ENCODE results near the gene UBAC1.
A peak's percentile ranks its signal among the peaks of the same experiment; 100 is the strongest.
"Not testable (repeated sequence)": the region's sequence is repeated elsewhere in the genome, so short reads cannot be mapped to it uniquely, and the experiment has no call there.

The UBAC1 gene

DNA sequence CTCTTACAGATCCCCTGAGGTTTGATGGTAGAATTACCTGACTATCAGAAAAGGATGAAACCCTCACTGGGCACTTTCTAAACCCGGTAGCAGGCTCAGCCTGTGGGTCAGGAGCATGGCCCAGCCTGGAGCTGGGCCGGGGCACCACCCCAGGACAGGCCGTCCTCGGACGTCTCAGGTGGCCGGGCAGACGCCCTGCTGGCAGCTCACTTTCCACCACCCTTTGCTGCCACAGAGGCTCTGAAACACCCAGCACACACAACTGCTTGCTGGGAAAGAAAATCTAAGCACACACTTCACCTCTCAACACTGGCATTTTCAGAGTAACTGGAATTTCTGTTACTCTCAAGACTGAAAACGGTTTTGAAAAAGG lies 4.4 kb downstream of the UBAC1 start:
- no peak for DNase-seq

DNA sequence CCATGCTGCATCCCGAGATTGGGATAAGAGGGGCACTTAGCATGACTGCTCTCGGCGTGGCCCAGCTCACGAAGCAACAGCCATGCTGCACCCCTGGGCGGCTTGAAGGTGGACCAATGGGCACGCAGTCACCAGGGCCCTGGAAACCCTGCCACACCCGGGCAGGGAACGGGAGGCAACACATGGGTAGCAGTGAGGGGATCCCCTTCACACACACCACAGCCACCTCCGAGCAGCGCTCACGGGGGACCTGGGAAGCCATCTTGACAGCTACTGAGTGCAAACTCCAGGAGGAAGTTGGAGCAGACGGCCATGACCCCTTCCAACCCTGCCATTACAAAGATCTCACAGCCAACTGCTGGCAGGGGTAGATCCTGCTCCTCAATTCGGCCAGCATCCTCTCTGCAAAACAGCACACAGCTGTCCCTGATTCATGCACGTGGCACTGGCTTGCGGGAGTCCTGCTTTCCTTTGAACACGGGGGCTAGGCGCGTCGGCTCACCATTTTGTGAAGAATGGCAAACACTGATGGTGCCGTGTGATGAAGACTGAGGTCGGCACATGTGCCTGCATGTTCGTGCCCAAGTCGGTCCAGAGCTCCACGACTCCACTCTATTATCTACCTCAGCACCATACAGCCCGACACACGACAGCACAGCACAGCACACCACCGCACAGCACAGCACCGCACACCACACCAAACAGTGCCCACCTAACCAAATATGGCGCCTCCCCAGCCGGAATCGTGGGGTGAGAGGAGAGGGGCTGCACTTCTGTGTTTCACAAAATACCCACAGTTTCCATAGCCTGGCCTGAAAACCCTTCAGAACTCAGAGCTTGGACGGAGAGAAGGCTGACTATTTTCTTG lies 5.0 kb downstream of the UBAC1 start:
- DNase-seq, result no peak

DNA sequence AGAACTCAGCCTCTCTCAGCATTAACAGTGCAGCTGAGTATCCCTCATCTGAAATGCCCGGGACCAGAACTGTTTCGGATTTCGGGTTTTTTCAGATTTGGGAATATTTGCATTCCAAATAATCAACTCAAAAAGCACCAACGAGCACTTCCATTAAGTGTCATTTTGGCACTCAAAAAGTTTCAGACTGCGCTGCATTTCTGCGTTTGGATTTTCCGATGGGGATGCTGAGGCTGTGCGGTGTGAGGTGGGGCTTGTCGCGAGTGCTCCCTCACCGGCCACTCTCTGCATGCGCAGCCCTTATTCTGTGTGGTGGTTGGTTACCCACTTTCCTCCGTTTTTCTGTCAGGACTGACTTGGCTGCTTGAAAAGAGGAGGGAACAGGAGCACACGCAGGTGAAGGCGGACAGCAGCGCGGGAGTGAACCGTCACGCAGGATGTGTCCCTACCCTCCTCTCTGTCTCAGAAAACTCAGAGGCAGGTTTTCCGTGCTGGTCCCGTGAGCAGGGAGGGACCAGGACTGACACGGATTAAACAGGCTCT lies 8.4 kb downstream of the UBAC1 start:
- no peak for DNase-seq

DNA sequence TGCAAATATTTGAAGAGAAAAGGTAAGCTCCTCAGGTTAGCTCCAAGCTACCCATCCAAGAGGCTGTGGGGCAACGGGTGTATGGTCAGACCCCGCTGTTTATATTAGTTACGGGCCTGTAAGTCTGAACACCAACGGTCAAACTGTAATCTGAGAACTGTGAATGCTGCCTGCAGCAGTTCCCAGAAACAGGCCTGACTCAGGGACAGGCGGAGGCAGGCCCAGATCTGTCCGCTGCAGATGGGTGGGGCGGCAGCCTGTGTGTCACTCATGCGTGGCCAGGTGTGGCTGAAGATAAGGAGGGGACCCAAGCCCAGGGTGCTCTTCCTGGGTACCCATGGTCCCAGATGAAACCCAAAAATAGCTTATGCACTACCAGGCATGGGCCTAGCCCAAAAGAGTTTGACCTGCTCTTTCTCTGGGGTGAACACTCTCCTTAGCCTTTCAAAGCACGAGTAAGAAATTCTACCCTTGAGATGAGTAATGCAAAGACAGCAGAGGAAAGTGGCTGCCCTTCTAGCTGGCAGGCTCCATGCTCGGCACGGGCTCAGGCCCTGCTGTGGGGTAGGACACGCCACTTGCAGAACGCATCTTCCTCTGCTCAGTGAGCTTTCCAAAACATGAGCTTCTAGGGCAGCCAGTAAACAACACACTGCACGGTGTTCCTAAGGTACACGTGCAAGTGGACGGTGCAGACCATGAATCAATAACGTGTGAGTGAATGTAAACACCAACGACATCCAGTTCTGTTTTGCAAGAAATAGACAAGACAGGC lies 9.1 kb downstream of the UBAC1 start:
- DNase-seq, result peak in 1 of 2 experiments; percentile 40

DNA sequence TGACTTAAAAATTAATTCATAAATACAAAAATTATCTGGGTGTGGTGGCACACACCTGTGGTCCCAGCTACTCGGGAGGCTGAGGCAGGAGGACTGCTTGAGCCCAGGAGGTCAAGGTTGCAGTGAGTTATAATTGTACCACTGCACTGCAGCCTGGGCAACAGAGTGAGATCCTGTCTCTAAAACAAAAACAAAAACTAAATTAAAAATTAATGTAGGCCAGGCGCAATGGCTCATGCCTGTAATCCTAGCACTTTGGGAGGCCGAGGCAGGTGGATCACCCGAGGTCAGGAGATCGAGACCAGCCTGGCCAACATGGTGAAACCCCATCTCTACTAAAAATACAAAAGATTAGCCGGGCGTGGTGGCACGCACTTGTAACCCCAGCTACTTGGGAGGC lies 9.9 kb downstream of the UBAC1 start:
- not testable (repeated sequence) for DNase-seq

DNA sequence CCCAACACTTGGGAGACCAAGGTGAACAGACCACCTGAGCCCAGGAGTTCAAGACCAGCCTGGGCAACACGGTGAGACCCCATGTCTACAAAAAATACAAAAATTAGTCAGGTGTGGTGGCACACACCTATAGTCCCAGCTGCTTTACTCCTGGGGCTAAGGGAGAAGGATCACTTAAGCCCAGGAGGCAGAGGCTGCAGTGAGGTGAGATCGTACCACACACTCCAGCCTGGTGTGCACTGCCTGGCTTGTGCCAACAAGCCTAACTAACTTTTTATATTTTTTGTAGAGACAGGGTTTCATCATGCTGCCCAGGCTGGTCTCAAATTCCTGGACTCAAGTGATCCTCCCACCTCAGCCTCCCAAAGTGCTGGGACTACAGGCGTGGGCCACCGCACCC lies 10.3 kb downstream of the UBAC1 start:
- DNase-seq, result not testable (repeated sequence)

DNA sequence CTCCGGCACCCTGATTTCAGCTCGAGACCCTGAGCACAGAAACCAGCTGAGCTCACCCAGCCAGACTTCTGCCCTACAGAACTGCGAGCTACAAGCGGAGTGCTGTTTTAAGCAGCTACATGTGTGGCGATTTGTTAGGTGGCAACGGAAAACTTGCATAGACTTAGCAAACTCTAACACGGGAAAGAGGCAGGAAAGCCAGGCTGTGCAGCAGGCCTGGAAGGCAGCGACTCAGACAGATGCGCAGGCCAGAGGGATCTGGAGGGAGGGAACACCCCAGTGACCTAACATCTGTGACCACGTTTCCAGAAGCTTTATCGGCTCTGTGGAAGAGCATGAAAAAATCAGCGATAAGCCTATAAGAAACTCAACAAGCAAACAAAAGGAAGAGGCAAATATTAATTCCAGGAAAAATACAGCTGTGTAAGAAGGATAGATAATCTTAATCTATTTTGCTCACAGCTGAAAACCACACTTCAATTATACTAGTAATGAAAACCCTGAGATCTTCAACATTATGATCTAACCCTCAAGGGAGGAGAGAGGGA lies 11.0 kb downstream of the UBAC1 start:
- no peak for DNase-seq

DNA sequence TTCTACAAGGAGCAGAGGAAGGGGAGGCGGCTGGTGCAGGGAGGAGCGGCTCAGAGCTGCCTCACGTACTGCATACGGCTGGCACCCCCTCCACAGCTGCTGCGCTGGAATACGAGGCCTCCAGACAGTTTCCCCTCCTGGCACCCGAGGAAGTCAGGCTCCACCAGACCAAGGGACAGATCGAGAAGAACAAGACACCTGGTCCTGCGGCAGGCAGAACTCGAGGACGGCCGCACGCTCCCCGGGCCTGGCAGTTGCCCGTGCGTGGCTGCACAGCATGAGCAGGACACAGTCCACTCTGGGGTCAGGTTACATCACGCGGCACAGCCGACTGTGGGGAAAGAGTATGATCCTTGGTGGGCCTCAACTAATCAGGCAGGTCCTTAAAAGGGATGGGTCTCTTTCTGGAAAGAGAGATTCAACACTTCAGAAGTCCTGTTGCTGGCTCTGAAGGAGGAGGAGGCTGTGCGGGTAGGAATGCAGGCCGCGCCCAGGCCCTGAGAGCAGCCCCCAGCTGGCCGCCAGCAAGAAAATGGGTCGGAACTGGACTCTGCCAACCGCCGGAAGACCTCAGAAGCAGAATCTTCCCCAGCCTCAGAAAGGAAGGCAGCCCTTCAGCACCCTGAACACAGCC lies 11.6 kb downstream of the UBAC1 start:
- DNase-seq, result no peak

DNA sequence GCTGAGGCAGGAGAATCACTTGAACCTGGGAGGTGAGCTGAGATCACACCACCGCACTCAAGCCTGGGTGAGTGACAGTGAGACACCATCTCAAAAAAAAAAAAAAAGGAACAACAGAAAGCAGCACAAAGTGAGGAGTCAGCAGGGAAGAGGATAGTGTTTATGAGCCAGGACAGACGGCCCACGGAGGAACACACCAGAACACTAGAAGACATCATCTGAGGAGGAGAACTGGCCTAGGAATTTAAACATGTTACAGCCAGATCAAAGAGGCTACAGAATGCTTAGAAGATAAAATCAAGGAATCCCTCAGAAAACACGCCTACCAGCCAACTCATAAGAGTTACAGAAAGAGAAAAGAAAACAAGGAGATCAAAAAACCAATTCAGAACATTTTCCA lies 12.2 kb downstream of the UBAC1 start:
- DNase-seq, result no peak

DNA sequence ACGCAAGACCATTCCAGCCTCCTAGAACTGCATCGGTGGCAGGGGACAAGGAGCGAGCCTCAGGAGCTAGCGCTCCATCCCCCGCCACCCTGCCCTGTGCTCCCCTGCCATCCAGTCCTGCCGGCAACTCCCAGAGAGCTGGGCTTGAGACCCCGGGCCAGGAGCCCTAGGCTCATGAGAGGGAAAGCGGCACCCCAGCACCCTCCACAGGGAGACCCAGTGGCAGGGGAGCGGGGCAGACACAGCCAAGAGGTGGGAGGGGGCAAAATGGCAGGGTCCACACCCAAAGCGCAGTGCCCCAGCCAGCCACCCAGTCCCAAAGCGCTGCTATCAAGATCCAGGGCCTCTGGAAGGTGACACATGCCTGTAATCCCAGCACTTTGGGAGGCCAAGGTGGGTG lies 12.7 kb downstream of the UBAC1 start:
- no peak for DNase-seq

DNA sequence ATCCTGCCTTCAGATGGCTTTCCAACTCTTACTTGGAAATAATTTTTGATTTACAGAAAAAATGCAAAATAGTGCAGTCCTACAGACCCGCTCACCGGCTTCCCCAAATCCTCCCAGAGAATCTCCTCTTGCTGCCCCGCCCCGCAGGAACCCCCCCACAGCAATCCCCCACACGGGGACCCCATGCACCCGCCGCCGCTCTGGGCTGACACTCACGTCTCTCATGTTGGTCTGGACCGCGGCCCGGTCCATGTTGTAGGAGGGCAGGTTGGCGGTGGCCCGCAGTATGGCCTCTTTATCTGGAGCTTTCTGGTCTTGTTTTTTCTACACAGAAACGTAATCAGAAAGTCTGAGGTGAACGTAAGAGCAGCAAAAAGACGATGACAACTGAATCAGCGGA lies 13.6 kb downstream of the UBAC1 start:
- no peak for DNase-seq

DNA sequence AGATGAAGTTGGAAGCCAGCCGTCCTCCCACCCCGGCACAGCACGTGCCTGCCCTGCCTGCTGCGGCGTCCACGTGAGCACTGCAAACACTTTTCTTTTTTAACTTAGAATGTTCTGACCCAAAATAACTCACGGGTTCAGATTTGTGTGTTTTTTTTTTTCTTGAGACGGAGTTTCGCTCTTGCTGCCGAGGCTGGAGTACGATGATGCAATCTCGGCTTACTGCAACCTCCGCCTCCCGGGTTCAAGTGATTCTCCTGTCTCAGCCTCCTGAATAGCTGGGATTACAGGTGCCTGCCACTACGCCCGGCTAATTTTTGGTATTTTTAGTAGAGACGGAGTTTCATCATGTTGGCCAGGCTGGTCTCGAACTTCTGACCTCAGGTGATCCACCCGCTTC lies 14.1 kb downstream of the UBAC1 start:
- DNase-seq, result not testable (repeated sequence)

DNA sequence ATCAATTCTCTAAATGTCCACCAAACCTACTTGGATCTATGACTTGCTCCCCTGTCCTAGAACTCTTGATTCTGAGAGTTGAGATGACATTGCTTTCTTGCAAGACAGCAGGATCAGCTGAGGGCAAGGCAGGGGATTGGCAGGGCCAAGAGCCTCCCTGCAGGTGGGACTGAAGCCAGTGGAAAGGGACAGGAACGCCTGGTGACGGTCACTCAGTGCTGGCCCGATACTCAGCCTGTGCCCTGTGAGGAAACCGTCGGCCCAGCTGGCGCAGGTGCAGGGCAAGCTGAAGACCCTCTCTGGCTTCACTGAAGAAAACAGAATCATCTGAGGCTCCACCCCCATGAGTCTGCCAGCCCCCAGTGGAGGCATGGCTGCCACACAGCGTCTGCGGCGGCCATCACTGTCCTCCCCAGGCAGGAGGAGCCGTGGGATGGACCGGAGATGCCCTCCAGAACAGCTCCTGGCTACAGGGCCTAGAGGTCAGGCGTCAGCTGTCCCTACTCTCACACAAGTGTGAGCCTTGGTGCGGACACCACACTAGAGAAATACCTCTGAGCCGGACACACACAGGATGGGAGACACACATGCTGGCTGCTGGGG lies 14.7 kb downstream of the UBAC1 start:
- DNase-seq, result no peak

DNA sequence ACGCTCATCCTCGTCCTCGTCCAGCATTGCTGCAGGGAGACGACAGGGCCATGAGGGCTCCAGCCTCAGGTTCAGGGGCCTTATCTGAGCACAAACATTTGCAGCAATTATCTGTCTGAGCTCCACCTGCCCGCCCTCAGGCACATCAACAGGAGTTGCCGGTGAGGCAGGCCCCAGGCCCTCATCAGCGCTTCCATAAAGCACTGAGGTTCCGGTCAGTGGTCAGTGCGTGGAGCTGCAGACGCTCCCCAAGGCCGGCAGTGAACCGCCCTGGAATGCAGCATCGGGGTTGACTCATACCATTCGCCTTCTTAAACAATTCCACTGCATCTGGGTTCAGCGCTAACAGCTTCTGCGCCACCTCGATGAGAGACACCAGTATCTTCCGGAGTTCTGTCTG lies 15.2 kb downstream of the UBAC1 start:
- no peak for DNase-seq

DNA sequence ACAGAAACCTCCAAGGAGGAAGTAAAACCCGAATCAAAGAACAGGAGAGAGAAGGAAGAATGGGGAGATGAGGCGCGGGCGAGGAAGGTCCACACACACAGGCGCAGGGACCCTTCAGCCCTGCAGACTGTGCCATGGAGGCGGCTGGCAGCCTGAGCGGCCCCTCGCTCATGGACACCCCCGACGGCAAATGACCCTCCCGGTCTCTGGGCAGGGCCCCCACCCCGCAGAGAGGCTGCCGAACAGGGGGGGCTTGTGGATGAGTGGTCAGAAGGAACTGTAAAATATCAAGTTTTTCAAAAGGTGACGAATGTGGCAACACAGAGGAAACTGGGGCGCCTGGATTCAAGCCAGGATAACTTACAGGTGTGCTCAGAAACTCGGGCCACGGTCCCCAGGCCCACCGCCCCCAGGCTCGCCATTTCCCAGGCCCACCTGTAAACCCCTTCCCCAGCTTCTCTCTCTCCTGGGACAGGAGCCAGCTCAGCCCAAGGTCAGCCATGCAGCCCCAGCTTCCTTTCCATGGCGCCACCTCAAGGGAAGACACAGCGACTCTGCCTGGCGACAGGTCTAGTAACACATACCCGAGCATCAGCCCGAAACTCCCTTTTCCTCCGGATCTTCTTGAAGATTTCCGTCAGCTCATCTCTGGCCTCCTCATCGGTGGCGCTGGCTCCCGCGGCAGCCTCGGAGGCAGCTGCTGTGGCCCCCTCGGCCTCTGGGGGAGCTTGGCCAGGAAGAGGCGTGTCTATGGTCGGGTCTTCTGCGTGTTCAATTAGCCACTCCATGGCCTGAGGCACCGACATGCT lies 16.5 kb downstream of the UBAC1 start:
- DNase-seq, result no peak

DNA sequence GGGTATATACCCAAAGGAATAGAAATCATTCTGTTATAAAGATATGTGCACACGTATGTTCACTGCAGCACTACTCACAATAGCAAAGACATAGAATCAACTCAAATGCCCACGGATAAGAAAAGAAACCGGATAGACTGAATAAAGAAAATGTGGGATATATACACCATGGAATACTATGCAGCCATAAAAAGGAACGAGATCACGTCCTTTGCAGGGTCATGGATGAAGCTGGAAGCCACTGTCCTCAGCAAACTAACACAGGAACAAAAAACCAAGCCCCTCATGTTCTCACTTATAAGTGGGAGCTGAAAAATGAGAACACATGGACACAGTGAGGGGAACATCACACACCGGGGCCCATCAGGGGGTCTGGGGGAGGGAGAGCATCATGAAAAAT lies 17.6 kb downstream of the UBAC1 start:
- DNase-seq, result not testable (repeated sequence)

DNA sequence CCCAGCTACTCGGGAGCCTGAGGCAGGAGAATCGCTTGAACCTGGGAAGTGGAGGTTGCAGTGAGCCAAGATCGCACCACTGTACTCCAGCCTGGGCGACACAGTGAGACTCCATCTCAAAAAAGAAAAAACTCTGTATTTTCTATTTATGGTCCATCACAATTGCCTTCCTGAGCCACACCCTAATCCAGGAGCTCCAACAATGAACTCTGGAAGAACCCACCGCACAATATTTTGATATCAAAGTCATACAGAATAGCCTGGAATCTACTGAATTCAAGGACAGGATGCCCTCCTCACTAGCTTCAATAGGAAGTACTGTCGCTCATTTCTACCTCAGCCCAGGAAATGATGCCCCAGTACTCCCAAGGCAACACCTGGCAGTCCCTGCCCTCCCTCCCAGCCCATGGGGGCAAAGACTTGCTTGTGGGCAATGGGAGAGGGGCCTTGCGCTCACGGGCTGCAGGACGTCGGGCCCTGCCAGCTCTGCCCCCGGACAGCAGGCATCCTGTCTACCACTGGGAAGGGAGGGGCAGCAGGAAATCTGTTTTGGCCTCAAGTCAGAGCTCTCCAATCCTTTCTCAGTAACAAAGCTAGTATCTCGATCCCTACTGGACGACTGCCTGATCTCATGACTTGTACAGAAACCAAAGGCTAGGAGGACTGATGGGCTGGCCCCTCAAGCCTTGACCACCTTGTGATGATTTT lies 19.7 kb downstream of the UBAC1 start:
- DNase-seq, result no peak

DNA sequence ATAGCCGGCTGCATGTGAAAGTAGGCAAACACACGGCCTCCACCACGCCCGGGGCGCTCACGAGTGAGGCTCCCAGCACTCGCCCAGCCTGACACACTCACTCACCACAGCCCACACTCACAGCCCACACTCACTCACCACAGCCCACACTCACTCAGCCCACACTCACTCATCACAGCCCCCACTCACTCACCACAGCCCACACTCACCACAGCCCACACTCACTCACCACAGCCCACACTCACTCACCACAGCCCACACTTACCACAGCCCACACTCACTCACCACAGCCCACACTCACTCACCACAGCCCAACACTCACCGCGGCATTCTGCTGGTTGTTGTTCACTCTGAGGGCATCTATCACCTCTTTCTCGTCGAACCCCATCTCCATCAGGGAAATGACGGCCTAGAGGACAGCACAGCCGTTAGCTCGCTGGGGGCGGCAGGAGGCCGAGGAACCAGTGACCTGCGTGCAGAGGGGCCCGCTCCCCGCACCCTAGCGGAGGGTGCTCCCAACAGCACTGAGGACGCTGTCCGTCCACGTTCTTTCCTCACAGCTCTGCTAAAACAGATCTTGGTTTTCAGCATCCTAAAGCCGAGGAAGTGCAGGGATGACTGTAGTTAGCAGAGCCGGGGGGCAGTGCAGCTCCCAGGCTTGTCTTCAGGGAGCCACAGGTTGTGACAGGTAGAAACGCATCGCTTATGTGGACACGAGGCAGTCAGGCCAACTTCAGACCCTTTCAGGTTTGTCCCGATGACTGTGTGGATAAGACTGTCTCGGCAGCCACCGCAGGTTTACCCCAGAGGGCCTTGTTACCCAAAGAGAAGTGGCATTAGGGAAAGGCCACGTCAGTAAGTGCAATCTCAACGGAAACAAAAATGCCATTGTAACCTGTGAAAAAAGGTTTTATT lies 21.6 kb downstream of the UBAC1 start:
- no peak for DNase-seq

DNA sequence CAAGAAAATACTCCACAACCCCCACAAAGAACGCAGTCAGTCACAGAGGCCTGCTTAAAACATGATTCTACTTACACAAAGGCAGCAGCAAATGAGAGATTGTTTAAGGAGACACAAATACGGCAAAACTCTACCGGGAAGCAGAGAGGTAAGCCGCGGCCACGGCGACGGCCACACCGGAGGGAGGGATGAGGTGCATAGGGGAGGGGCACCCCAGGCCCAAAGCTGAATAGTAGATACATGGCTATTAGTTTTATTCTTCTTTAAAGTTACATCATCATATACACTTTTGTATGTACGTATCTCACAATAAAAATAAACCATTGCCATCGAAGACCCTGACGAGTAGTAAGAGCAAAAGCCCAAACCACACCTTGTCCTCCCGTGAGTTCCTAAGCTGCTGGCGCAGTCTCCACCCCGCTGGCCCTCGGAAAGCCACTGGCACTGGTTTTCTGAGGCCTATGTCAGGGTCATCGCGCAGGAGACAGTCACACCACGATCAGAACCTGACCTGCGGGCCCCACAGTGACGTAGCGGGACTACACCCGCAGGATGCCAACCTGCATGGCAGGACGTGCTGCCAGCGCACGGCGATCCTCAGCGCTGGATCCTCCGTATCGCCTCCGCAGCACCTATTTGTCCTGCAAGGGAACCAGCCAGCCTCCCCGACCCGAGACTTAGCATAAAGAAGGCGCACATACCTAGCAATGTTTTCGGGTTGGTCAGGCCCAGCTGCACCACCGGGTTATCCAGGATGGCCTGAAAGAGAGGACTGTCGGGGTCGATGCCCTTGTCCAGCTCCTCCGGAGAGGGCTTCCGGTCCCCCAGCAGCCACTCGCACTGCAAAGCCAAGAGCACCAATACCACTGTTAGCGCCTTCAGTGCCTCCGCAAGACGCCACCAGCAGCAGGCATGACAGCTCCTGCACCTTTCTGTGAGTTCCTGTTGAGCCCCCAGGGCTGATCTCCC lies 23.4 kb downstream of the UBAC1 start:
- DNase-seq, result no peak
